AG10803 (cell line): Measurements from ENCODE around the gene BTK.

Experiments used
- DNase-seq: peaks from one replicate; pipeline ENCODE4 v3.0.0; 2010; ENCODE audit warnings: low read depth
- H3K4me3 ChIP-seq: 2 replicates; pipeline ENCODE4 v1.5.1; 2011; ENCODE audit warnings: mild to moderate bottlenecking, low read length, control low read depth
- CTCF ChIP-seq: conservative IDR thresholded peaks from 2 replicates; pipeline ENCODE4 v1.5.1; 2011; ENCODE audit warnings: mild to moderate bottlenecking, low read length, control low read depth, inconsistent platforms

BTK gene

DNA sequence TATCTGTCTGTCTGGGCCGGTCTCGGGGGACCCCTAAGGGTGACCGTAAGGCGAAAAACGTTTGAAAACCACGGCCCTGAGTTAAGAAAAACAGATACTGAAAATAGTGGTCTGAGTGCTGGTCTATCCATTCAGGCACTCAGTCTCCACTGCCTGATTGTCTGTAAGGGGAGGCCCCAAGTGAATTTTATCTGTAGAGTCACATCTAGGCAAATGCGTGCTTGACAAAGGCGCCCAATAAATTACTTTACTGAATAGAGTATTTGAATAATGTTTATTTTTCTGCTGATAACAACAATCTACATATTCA, 22.5 kb upstream of the BTK start:
- TF ChIP-seq CTCF: no peak
- no peak for DNase-seq
- H3K4me3 ChIP-seq: peak overlapping the region; percentile 73

GRCh38 chrX:101407748-101408531, 21.9 kb upstream of the BTK start, which contains the start of the genes GLA and HNRNPH2:
Gene GLA, minus strand, starts transcription at chrX:101407925. Its CDS starts 22 bp downstream, at chrX:101407903.
Gene HNRNPH2, plus strand, starts transcription at chrX:101408222. Its CDS starts 3,767 bp downstream, at chrX:101411989.
- peak within 1 kb of the TSS; percentile 82 for H3K4me3 ChIP-seq
- DNase-seq: peak; percentile 99
- TF ChIP-seq CTCF: no peak; the same call in 1 of the 2 replicates

DNA sequence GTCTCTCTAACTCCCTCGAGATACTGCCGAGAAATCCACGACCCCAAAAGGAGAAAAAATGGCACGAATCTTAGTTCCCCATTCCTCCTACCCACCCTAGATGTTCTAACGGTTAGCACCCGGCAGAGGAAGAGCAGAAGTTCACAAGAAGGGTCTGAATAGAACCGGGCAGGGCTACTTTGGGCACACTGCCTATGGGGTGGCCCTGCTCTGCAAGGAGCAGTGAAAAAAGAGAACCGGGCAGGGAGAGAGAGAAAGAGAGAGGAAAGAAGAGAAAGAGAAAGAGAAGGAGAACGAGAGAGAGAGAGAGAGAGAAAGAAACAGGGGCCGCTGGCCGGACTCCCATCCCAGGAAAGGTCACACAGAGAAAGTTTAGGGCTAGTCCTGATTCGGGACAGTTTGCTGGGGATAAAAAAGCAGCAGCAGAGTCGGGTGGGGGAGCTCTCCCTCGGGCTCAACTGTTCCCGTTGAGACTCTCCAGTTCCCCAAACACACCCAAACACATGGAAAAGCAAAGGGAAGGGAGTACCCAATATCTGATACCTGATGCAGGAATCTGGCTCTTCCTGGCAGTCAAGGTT, 21.3 kb upstream of the BTK start:
- no peak for DNase-seq
- peak overlapping the region; percentile 82 for H3K4me3 ChIP-seq
- no peak for TF ChIP-seq CTCF

GRCh38 chrX:101399825-101400224, 13.8 kb upstream of the BTK start:
- no peak overlapping the region for H3K4me3 ChIP-seq
- DNase-seq: no peak
- TF ChIP-seq CTCF: no peak

DNA sequence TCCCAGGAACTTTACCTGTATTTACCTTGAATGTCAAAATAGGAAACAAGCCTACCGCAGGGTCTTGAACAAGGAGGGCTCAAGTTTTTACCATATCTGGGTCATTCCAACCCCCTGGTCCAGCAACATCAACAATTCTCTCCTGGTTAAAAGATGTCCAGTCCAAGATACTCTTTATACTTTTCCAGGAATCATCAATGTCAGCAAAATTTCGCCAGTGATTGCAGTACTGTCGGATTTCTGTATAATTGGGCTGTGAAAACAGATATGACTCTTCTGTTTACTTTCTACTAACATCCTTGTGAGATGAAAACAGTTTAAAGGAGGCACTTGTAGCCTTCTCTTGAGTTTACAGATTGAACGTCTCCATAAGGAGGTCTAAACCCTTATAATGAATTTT, 12.7 kb upstream of the BTK start:
- H3K4me3 ChIP-seq: no peak overlapping the region
- TF ChIP-seq CTCF: no peak
- no peak for DNase-seq

- no peak for TF ChIP-seq CTCF
- no peak for DNase-seq
These were observed 11.8 kb upstream of the BTK start for GRCh38 chrX:101397779-101398178.

GRCh38 chrX:101395789-101396188, 9.8 kb upstream of the BTK start:
- peak; percentile 28 for DNase-seq
- TF ChIP-seq CTCF: no peak
- no peak overlapping the region for H3K4me3 ChIP-seq

More at GRCh38 chrX:101397779-101398178, 11.8 kb upstream of the BTK start:
- H3K4me3 ChIP-seq: no peak overlapping the region
